Activated naive CD4-positive, alpha-beta T cell treated with anti-CD3 and anti-CD28 coated beads, Interleukin-2, amount 50 U/mL, for 72 hours (primary cell): ENCODE measurements around the gene RNF166. TPM values are rescaled to one million over a fixed set of nuclear protein-coding genes. Genes with fewer than 3 reads are reported as not detected.

Source experiments
- ATAC-seq, 2 donors: fragments of 150-1000 bp; cut with Tn5 transposase; 2 replicates each; pipeline ENCODE4 v1.10.0; 2021; ENCODE audit warnings: mild to moderate bottlenecking in 2 of 2, moderate library complexity in 2 of 2
- DNase-seq, 2 donors: peaks; one replicate each; pipeline ENCODE4 v3.0.0; 2021 to 2022; ENCODE audit warnings: low spot score in 2 of 2
- H3K27ac Mint-ChIP-seq, 2 donors: one replicate each; pipeline ENCODE4 v1.8.0; 2022; ENCODE audit warnings: mild to moderate bottlenecking in 2 of 2, mixed read lengths in 2 of 2
- H3K36me3 Mint-ChIP-seq, 2 donors: one replicate each; pipeline ENCODE4 v1.8.0; 2022; ENCODE audit warnings: mixed read lengths in 2 of 2
- H3K9me3 Mint-ChIP-seq, 2 donors: one replicate each; pipeline ENCODE4 v1.8.0; 2022; ENCODE audit warnings: mixed read lengths in 2 of 2
- total RNA-seq, 2 donors: library from RNA; stranded (reverse); gene quantifications; one replicate each; pipeline ENCODE4 v1.2.3, GENCODE V29; 2022

Gene RNF166
- total RNA-seq, 2 donors from 2014 or later: 47.5 to 82.5 TPM

GRCh38 chr16:88662222-88662842 lies 43.9 kb downstream of the RNF166 start:
- H3K9me3 Mint-ChIP-seq: no peaks in the 10 kb centered on the region
- DNase-seq: no peak

GRCh38 chr16:88661468-88661867 lies 44.7 kb downstream of the RNF166 start:
- no peak for ATAC-seq
- no peaks in the 10 kb centered on the region for H3K9me3 Mint-ChIP-seq
- DNase-seq: no peak
- peak overlapping the region in 1 of 2 donors; percentile 92 for H3K27ac Mint-ChIP-seq
- H3K36me3 Mint-ChIP-seq: peaks cover 0 to 5% of the 10 kb centered on the region in 2 donors

More at GRCh38 chr16:88662222-88662842, 43.9 kb downstream of the RNF166 start:
- Mint-ChIP-seq H3K27ac (peak overlapping the region; percentile 88 to 92), H3K36me3 (peaks cover 0 to 5% of the 10 kb centered on the region in 2 donors)
- no peak for ATAC-seq

GRCh38 chr16:88659160-88659559 lies 47.0 kb downstream of the RNF166 start:
- ATAC-seq (no peak), DNase-seq (no peak)
- H3K9me3 Mint-ChIP-seq: no peaks in the 10 kb centered on the region
- peaks cover 4 to 5% of the 10 kb centered on the region in 2 donors for H3K36me3 Mint-ChIP-seq
- H3K27ac Mint-ChIP-seq: no peak overlapping the region

- peaks cover 4 to 5% of the 10 kb centered on the region in 2 donors for H3K36me3 Mint-ChIP-seq
- no peak overlapping the region for H3K27ac Mint-ChIP-seq
- ATAC-seq (no peak), DNase-seq (no peak)
- H3K9me3 Mint-ChIP-seq: no peaks in the 10 kb centered on the region
Observed at GRCh38 chr16:88658714-88659113, 47.5 kb downstream of the RNF166 start.

GRCh38 chr16:88657371-88657770 lies 48.8 kb downstream of the RNF166 start:
- H3K27ac Mint-ChIP-seq: no peak overlapping the region
- DNase-seq: no peak
- peaks cover 4 to 5% of the 10 kb centered on the region in 2 donors for H3K36me3 Mint-ChIP-seq
- ATAC-seq: no peak
- no peaks in the 10 kb centered on the region for H3K9me3 Mint-ChIP-seq

- peaks cover 0 to 4% of the 10 kb centered on the region in 2 donors for H3K36me3 Mint-ChIP-seq
- DNase-seq (no peak), ATAC-seq (no peak)
- H3K9me3 Mint-ChIP-seq: no peaks in the 10 kb centered on the region
- no peak overlapping the region for H3K27ac Mint-ChIP-seq
Observed at GRCh38 chr16:88656291-88656980, 49.8 kb downstream of the RNF166 start.

GRCh38 chr16:88655733-88656281 lies 50.4 kb downstream of the RNF166 start:
- H3K36me3 Mint-ChIP-seq: peaks cover 0 to 4% of the 10 kb centered on the region in 2 donors
- H3K9me3 Mint-ChIP-seq: no peaks in the 10 kb centered on the region
- DNase-seq (no peak), ATAC-seq (no peak)
- H3K27ac Mint-ChIP-seq: no peak overlapping the region

- Mint-ChIP-seq H3K36me3 (peaks cover 0 to 4% of the 10 kb centered on the region in 2 donors), H3K27ac (peak overlapping the region; percentile 7 to 77), H3K9me3 (no peaks in the 10 kb centered on the region)
- ATAC-seq: no peak
- DNase-seq: no peak
Observed at GRCh38 chr16:88655053-88655732, 51.0 kb downstream of the RNF166 start.

- ATAC-seq (no peak), DNase-seq (no peak)
- Mint-ChIP-seq H3K36me3 (peaks cover 0 to 5% of the 10 kb centered on the region in 2 donors), H3K27ac (peak overlapping the region; percentile 7 to 77), H3K9me3 (no peaks in the 10 kb centered on the region)
Observed at GRCh38 chr16:88654363-88655052, 51.7 kb downstream of the RNF166 start.

- no peak for DNase-seq
- ATAC-seq: no peak
- Mint-ChIP-seq H3K36me3 (peaks cover 5 to 10% of the 10 kb centered on the region in 2 donors), H3K27ac (peak overlapping the region in 1 of 2 donors; percentile 89), H3K9me3 (no peaks in the 10 kb centered on the region)
Observed at GRCh38 chr16:88653596-88654362, 52.4 kb downstream of the RNF166 start.

- no peaks in the 10 kb centered on the region for H3K9me3 Mint-ChIP-seq
Observed at GRCh38 chr16:88653101-88653500, 53.1 kb downstream of the RNF166 start.

GRCh38 chr16:88652762-88653063 lies 53.5 kb downstream of the RNF166 start:
- ATAC-seq: no peak
- no peak for DNase-seq
- no peak overlapping the region for H3K27ac Mint-ChIP-seq
- no peaks in the 10 kb centered on the region for H3K9me3 Mint-ChIP-seq
- H3K36me3 Mint-ChIP-seq: peaks cover 5 to 10% of the 10 kb centered on the region in 2 donors

More at GRCh38 chr16:88653101-88653500, 53.1 kb downstream of the RNF166 start:
- peak overlapping the region; percentile 30 to 89 for H3K27ac Mint-ChIP-seq
- H3K36me3 Mint-ChIP-seq: peaks cover 5 to 10% of the 10 kb centered on the region in 2 donors
- DNase-seq: no peak
- no peak for ATAC-seq

- DNase-seq (no peak), ATAC-seq (no peak)
- Mint-ChIP-seq H3K27ac (peak overlapping the region; percentile 90 to 94), H3K36me3 (peaks cover 5 to 10% of the 10 kb centered on the region in 2 donors), H3K9me3 (no peaks in the 10 kb centered on the region)
Observed at GRCh38 chr16:88651989-88652761, 54.0 kb downstream of the RNF166 start.

- peak overlapping the region; percentile 90 to 94 for H3K27ac Mint-ChIP-seq
- H3K9me3 Mint-ChIP-seq: no peaks in the 10 kb centered on the region
- DNase-seq: peak; percentile 80 to 92
- peak; percentile 90 to 94 for ATAC-seq
- H3K36me3 Mint-ChIP-seq: peaks cover 5 to 10% of the 10 kb centered on the region in 2 donors
Observed at GRCh38 chr16:88651276-88651988, 54.8 kb downstream of the RNF166 start.
